ENCODE data around the gene WNT6.

WNT6 gene

GRCh38 chr2:218885981-218886947 lies 26.7 kb downstream of the WNT6 start:
- no peak for TF ChIP-seq CTCF (IDR thresholded peaks at IDR 0.05; ENCODE audit: low read length, missing control alignments)
- no peak overlapping the region for H3K4me3 ChIP-seq (replicated peaks; ENCODE audit: low read depth, low read length)
- no peak for DNase-seq (ENCODE audit: low read depth)

DNA sequence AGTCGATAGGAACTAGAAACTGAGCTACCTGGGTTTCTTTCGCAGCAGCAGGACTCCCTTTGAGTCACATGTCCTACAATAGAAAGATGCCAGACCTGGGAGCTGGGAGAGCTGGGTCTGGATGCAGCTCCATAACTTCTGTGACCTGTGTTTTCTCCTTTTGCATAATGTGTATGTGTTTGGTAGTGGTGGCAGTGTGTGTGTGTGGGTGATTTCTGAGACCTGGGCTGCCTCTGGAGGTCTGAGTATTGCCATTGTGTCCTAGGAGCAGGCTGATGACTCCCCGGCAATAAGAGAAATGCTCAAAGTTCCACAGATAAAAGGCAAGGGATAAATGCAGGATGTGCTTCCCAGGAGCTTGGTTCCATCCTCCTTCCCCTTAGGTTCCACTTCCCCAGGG lies 27.5 kb downstream of the WNT6 start:
- no peak overlapping the region for H3K4me3 ChIP-seq (replicated peaks; ENCODE audit: low read depth, low read length)
- TF ChIP-seq CTCF (IDR thresholded peaks at IDR 0.05; ENCODE audit: low read length, missing control alignments) = no peak
- DNase-seq (ENCODE audit: low read depth) = no peak

GRCh38 chr2:218888341-218888740 lies 28.7 kb downstream of the WNT6 start:
- TF ChIP-seq CTCF (IDR thresholded peaks at IDR 0.05; ENCODE audit: low read length, missing control alignments) = no peak
- no peak for DNase-seq (ENCODE audit: low read depth)
- no peak overlapping the region for H3K4me3 ChIP-seq (replicated peaks; ENCODE audit: low read depth, low read length)

DNA sequence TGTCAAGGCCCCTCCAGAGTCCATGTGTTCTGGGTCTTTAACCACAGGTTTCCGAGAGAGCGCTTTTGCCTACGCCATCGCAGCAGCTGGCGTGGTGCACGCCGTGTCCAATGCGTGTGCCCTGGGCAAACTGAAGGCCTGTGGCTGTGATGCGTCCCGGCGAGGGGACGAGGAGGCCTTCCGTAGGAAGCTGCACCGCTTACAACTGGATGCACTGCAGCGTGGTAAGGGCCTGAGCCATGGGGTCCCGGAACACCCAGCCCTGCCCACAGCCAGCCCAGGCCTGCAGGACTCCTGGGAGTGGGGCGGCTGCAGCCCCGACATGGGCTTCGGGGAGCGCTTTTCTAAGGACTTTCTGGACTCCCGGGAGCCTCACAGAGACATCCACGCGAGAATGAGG lies 30.3 kb downstream of the WNT6 start:
- DNase-seq (ENCODE audit: low read depth) = no peak
- TF ChIP-seq CTCF (IDR thresholded peaks at IDR 0.05; ENCODE audit: low read length, missing control alignments) = no peak
- H3K4me3 ChIP-seq (replicated peaks; ENCODE audit: low read depth, low read length) = no peak overlapping the region

GRCh38 chr2:218890369-218890768 lies 30.8 kb downstream of the WNT6 start:
- DNase-seq (ENCODE audit: low read depth) = no peak
- H3K4me3 ChIP-seq (replicated peaks; ENCODE audit: low read depth, low read length) = no peak overlapping the region
- no peak for TF ChIP-seq CTCF (IDR thresholded peaks at IDR 0.05; ENCODE audit: low read length, missing control alignments)

DNA sequence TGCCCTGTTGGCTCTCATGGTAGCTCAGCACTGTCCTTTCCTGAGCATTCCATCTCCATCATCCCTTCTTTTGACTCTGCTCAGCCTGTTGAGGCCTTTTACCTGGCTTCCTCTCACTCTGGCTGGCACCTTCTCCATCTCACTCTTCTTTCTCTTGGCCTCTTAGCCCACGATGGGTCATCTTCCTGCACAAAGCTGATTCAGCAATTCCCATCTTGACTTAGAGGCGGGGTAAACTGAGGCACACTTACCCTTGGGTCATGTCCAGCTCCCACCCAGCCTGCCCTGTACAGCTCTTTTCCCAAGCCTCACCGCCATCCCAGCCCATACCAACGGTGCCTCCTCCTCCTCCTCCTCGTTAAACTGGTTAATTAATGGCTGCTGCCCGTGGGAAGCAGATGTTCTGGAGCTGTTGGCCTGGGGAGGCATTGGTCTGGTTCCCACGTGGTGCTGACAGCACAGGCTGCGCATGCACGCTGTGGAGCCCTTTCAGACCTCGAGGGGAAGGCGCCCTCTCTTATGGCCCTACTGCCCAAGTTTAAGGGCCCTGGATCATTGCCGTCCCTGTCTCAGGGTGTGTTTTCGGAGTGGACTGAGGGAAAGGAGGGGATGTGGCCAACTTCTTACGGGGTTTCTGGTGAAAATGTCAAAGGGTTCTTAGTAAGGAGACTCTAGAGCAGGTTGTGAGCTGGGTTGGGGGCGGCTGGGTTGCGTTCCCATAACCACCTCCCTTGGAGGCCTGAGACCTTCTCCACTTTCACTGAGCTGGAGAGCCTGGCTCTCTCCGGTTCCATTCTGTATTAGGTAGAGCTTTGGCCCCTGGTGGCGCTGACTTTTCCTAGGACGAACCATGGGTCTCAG lies 31.9 kb downstream of the WNT6 start:
- DNase-seq (ENCODE audit: low read depth) = no peak
- no peak overlapping the region for H3K4me3 ChIP-seq (replicated peaks; ENCODE audit: low read depth, low read length)
- no peak for TF ChIP-seq CTCF (IDR thresholded peaks at IDR 0.05; ENCODE audit: low read length, missing control alignments)

All from fibroblast of pulmonary artery (primary cell).